Activated effector memory CD4-positive, alpha-beta T cell treated with anti-CD3 and anti-CD28 coated beads, Interleukin-2, amount 50 U/mL, for 16 hours (primary cell): ENCODE measurements around the gene ABCD3.
A peak's percentile ranks its signal among the peaks of the same experiment; 100 is the strongest.
"Not testable (repeated sequence)": the region's sequence is repeated elsewhere in the genome, so short reads cannot be mapped to it uniquely, and the experiment has no call there.

Experiments used
- DNase-seq: peaks from one replicate; pipeline ENCODE4 v3.0.0-alpha.2; 2020

ABCD3 gene

GRCh38 chr1:94417978-94418663 lies at the start of gene ABCD3:
Gene ABCD3, plus strand, starts transcription at chr1:94418389. Its CDS starts 90 bp downstream, at chr1:94418479.
- peak; percentile 99 for DNase-seq

DNA sequence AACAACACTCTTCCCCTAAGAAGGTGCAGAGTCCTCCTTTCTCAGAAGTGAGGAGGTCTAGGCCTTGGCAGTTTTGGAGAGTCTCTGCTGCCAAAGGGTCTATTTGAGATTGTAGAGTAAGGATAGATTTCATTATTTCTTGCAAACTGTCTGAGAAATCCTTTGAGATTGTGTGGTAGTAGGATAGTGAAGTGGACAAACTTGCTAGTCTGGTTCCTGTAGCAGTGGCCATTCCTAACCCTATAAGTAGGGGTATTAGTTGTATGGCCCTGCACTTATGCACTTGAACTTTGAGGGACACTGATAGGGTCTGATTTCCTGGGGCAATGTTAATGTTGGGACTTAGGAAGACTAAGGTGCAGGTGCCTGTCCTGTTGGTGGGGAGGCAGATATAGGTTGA lies 45.4 kb upstream of the ABCD3 start:
- DNase-seq, result not testable (repeated sequence)

GRCh38 chr1:94373311-94373710 lies 44.9 kb upstream of the ABCD3 start:
- not testable (repeated sequence) for DNase-seq

GRCh38 chr1:94375666-94376065 lies 42.5 kb upstream of the ABCD3 start:
- not testable (repeated sequence) for DNase-seq

DNA sequence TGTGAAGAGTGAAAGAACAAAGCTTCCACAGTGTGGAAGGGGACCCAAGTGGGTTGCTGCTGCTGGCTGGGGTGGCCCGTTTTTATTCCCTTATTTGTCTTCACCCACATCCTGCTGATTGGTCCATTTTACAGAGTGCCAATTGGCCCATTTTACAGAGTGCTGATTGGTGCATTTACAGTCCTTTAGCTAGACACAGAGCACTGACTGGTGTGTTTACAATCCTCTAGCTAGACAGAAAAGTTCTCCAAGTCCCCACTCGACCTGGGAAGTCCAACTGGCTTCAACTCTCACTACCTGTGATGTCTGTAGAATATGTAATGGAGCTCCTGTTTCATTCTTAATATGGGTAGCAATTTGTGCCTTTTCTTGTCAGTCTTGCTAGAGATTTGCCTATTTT lies 39.7 kb upstream of the ABCD3 start:
- DNase-seq, result not testable (repeated sequence)

GRCh38 chr1:94379615-94380014 lies 38.6 kb upstream of the ABCD3 start:
- no peak for DNase-seq

- DNase-seq, result no peak
Measured at GRCh38 chr1:94382201-94382600, 36.0 kb upstream of the ABCD3 start.

DNA sequence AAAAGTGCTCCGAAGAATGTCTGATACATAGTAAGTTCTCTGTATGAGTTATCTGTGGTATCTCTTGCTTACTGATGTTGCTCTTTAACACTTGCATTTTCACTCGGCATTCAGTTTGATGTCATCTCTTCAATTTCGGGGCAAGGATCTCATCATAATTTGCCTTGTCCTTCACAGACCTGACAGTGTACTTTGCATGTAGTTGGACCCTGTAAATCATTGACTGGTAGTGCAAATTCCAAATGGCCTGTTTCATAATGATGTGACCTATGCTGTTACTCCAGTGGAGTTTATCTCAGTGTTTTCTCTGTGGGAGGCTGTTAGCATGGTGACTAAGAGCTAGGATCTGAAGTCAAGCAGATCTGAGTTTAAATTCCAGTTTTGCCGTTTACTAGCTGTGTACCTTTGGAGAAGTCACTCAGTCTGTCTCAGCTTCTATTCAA lies 34.2 kb upstream of the ABCD3 start:
- DNase-seq, result no peak

GRCh38 chr1:94384485-94385265 lies 33.5 kb upstream of the ABCD3 start:
- no peak for DNase-seq

- DNase-seq, result no peak
Measured at GRCh38 chr1:94385308-94385929, 32.8 kb upstream of the ABCD3 start.

GRCh38 chr1:94389298-94389697 lies 28.9 kb upstream of the ABCD3 start:
- no peak for DNase-seq

DNA sequence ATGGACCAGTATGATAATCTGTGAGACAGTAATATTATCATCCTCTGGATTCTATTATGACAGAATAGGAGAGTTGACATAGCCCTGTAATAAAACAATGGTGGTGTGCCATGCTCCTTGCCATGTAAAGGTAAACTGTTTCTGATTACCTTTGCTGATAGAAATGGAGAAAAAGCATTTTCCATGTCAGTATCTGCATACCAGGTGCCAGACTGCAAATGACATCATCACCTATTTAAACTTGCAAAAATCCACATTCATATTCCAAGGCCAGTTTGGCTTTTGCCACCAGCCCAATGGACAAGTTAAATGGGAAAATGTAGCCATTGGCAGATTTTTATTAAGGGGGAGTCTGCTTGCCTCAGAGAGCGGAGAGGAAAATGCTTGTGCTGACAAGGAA lies 23.9 kb upstream of the ABCD3 start:
- no peak for DNase-seq

DNA sequence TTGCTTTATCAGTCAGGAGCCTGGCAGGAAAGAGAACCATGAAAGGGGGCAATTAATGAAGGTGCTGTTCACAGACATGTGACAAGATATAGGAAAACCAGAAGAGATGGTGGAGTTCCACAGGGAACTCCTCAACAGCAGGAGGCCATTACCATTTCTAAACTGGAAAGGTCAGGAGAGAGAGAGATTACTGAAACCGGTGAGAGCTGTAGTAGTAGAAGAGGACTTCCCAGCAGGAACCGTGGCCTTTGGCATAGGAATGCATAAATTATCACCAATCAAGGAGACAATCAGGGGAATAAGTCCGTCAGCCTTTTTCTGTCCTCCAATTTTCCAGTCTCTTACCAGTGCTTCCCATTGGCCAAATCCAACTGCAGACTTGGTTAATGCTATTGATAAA lies 23.0 kb upstream of the ABCD3 start:
- DNase-seq, result no peak

DNA sequence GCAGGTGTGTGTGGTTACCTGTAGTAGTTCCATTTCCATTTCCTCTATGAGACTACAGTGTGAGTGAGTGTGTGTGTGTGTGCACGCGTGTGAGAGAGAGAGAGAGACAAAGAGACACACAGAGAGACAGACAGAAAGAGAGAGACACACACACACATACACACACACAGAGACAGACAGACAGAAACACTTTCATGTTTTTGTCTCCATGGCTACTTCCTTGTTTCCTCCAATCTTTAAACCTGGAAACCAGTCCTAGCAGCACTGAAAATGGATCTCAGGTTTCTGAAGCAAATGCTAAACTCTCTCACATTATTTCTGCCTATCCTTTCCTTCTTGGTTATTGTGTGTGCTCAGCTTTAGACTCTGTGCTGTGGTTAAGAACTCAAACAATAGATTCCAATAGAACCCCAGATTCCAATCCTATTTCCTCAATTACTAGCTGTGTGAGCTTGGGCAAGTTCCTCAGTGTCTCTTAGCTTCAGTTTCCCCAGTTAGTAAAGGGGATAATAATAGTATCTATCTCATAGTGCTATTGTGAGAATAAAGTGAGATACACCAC lies 22.4 kb upstream of the ABCD3 start:
- no peak for DNase-seq

DNA sequence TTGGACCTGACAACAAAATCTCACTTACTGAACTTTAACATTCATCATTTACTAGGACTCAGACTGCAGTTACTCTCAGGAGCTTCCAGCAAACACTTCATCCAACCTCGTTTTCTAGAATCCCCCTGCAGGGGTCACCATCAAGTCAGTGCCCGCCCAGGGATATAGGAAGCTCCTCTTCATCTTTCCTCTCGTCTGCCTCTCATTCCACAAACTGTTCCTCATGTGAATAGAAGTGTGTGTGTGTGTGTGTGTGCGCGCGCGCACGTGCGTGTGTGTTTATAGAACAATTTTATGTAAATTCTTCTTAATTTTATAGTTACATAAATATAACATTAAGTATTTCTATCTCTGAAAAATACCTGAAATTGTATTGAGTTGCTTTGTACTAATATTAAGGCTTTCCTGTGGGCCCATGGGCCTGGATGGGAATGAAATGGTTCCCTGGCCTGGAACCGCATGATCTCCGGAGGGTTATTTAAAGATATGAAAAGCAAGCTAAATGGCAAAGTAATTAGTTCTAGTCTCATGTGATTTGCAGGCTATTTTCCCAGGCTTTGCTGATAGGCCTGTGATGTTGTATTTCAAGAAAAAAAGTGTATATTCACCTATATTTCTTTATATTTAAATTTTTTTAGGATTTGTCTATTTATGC lies 21.7 kb upstream of the ABCD3 start:
- no peak for DNase-seq

- no peak for DNase-seq
Measured at GRCh38 chr1:94398356-94398755, 19.8 kb upstream of the ABCD3 start.

- DNase-seq, result no peak
Measured at GRCh38 chr1:94399453-94399852, 18.7 kb upstream of the ABCD3 start.

GRCh38 chr1:94401206-94401605 lies 17.0 kb upstream of the ABCD3 start:
- DNase-seq, result no peak

DNA sequence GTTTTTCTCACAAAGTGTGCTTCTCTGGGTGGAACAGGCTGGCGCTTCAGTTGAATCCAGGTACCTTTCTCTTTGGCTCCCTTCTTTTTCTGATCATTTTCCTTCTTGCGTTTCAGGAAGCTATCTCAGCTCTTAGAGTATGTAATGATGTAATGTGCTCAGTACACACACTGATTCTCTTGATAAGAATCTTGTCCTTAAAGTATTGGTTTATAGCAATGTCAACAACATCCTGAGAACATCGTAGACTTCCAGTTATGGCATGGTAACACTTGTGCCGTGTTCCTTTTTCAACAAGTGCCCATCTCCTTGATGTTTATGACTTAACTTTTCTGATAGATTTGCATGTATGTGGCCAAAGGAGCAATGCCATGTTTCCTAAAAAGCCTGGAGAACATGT lies 11.7 kb upstream of the ABCD3 start:
- DNase-seq, result no peak

DNA sequence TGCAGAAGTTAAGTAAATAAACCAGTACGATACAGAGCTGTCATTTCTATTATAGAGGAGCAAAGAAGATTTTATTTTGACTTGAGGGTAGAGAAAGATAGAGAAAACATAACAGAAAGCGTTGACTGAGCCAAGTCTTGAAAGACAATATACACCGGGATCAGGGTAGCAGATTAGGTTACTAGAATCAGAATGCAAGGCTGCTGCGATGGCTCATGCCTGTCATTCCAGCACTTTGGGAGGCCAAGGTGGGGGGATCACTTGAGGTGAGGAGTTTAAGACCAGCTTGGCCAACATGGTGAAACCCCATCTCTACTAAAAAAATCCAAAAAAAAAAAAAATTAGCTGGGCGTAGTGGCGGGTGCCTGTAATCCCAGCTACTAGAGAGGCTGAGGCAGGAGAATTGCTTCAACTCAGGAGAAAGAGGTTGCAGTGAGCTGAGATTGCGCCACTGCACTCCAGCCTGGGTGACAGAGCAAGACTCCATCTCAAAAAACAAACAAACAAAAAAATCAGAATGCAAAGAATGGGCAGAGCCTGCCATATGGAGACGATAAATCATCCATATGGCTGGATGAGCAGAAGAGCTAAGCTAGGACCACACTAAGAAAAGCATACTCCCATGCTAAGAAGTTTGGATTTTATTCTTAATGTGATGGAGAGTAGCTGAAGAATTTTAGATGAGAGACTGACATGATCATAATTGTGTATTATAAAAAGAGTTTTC lies 9.9 kb upstream of the ABCD3 start:
- DNase-seq, result no peak

- DNase-seq, result no peak
Measured at GRCh38 chr1:94411237-94411636, 7.0 kb upstream of the ABCD3 start.

DNA sequence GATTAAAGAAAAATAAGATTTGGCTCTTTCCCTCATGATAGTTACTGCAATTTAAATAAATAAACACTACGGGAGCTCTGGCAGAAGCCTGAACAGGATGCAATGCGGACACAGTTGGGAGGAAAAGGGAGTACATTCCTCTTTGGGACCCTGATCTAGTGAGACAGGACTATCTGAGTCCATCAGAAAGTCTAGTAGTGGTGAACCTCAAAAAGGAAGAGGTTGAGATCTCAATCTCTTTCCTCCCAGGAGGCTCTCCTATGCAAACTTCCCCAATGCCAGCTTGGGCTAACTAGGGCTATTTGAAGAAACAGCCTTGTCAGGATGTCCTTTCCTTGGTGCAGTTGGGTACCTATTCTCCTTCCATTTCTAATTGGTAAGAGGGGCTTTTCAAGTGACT lies 4.9 kb upstream of the ABCD3 start:
- DNase-seq, result no peak
